HG03378 (cell line): ENCODE data around the gene ALPL.

Experiments
- ATAC-seq: cut with Tn5 transposase; IDR thresholded peaks from one replicate; pipeline ENCODE4 v1.9.1; 2021; ENCODE audit warnings: mild to moderate bottlenecking, moderate library complexity; ENCODE audit not compliant: unreplicated experiment

The ALPL gene

DNA sequence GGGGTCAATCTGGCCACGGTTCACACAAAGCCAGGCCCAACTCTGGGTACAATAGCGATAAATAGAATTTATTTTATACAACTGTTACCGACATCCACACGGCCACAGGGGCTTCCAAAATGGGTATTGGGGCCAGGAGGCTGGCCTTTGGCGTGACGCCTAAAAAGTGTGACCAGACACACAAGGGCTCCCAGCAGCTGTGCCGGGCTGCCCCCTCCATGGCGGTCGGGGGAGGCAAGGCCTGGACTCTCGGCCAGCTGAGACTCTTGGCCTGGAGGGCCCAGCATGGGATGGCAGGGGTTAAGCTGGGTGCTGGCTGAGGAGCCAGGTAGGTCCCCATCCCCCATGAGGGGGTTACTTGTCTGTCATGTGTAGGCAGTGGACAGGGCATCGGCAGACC is 87.0 kb downstream of the ALPL start:
- ATAC-seq = no peak

DNA sequence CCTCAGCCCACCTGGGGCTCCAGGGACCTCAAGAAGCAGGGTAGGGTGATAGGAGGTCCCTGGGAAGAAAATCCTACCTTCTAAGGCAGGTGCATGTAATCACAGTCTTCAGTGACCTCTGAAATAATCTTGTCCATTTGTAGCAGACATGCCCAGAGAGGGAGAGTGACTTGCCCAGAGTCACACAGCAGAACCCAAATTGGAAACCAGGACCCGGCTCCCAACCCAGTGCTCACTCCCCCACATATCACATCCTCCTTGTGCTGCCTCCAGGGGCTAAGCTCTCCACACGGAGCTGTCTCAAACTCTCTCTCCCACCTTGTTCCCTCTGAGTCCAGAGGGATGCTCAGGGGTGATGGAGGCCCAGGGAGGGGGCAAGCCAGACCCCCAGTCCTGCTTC is 87.4 kb downstream of the ALPL start:
- no peak for ATAC-seq

DNA sequence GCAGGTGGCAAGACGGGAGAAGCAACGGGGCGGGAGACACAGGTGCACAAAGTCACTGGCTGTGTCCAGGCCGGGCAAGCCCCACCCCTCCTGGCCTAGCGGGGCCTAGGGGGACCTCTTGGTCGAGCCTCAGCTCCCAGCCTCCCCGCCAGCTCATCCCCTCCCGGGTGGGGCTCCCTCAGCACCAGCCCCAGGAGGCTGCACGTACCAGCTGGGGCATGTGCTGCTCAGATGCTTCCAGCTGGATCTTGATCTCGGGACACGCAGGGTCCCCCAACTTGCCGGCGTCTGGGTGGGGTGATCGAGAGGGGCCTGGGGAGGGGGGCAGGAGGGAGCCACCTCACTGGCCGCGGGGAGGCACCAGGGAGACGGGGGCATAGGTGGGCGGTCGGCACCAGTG is 88.5 kb downstream of the ALPL start:
- no peak for ATAC-seq

DNA sequence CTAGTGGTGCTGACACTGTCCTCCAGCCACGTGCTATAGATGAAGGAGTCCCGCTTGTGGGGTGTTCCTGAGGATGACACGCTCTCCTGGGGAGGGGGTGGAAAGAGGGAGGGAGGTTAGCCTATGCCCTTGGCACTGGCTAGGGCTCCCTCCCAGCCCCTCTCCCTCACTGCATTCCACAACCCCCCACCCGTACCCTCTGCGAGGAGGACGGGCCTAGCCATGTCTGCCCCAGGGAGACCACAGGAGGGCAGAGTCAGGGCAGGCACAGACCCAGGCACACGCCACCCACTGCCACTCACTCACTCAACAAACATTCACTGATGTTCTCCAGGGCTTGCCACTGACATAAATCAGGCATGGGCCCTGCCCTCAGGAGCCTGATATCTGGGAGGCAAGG is 89.2 kb downstream of the ALPL start:
- no peak for ATAC-seq

DNA sequence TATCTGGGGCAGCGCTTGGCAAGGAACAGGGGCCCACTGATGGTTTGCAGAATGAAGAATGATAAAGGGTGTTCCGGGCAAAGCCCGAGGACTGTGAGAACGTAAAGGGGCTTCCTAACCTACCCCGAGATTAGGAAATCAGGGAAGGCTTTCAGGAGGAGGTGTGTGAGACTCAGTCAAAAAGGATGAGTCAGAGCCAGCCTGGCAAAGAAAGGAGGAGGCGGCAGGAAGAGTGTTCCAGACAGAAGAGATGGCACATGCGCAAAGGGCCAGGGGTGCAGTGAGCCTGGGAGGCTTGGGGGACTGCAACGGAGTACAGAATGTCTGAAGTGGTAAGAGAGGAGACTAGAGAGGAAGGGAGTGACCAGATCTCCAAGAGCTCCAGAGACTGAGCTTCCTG is 89.7 kb downstream of the ALPL start:
- ATAC-seq = no peak

DNA sequence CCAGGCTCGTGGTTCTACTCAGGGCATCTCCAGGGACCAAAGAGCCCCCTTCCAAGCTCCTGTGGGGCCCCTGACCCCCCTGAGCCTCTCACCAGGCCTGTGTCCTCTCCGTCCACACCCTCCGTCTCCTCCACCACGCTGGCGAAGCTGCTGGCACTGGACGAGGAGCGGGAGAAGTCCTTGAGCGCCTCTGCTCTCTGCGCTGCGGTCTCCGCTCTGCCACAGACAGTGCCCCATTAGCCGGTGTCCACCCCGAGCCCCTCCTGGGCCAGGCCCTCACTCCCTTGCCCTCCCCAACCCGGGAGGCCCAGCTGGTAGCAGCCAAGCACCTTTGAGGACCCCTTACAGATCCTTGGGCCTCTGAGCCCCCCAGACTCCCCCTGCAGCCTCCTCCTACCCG is 90.2 kb downstream of the ALPL start:
- no peak for ATAC-seq

DNA sequence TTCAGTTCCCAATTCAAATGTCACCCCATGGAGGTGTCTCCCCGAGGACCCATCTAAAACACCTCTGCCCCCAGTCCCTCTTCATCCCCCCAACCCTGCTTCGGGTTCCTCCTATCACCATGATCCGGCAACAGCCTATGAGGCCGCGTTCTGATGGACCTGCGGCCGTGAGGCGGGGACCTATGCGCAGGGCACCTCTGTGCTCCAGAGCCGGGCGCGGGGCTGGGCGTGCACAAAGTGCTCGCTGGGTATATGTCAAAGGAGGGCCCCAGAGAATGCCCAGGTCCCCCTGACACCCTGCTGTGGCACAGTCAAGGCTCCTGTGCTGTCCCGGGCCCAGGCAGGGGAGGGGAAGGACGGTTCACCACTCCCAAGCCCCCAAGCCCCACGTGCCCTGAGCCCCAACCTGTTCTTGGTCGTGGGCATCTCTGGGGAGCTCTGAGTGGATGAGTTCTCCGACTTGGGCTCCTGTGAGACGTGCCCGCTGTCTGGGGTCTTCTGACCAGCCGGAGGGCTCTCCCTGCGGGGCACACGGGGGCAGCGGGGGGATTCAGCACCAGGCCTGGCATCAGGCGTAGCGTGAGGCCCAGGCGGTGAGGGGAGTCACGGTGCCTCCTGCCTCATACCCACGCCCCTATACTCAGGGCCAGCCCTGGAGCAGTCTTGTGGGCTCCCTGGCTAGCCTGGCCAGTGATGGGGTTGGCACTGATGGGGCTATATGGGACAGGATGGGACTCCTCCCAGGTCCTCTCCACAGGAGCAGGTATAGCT is 92.2 kb downstream of the ALPL start:
- ATAC-seq = no peak

DNA sequence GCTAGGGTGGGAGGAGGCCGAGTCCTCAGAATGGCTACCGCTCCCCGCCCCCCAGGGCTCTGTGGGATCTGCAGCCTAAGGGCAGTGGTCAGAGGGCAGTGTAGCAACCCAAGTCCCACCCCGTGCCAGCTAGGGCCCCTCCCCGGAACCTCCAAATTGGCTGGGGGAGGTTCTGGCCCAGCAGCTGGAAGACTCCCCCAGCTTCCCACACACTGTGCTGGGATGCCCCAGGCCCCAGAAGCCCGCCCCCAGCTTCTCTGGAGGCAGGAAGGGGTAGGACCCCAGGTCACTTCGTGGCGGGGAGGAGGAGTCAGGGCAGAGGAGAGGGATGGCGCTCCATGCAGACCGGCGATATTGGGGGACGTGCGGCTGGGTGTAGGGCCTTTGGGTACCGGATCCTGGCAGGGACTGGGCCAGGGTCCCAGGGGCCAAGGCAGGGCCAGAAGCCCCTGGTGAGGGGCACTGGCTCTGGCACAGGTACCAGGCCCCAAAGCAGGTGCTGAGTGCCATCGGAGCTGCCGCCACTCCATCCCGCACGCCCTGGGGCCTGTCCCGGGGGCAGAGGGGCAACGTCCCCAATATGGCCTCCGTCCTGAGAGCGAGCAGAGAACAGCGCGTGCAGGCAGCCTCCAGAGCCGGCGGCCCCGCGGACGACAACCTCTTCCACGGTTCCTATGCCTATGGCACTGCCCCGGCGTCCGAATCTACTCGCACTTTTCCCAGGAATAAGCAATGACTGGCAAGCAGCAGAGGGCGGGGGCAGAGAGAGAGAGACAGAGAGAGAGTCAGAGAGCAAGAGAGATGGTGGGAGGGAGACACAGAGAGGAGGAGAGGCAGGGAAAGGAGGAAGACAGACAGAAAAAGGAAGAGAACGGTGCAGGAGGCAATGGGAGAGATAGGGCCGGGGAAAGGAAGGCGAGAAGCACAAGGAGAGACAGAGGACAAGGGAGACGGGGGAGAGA is 94.2 kb downstream of the ALPL start:
- no peak for ATAC-seq

DNA sequence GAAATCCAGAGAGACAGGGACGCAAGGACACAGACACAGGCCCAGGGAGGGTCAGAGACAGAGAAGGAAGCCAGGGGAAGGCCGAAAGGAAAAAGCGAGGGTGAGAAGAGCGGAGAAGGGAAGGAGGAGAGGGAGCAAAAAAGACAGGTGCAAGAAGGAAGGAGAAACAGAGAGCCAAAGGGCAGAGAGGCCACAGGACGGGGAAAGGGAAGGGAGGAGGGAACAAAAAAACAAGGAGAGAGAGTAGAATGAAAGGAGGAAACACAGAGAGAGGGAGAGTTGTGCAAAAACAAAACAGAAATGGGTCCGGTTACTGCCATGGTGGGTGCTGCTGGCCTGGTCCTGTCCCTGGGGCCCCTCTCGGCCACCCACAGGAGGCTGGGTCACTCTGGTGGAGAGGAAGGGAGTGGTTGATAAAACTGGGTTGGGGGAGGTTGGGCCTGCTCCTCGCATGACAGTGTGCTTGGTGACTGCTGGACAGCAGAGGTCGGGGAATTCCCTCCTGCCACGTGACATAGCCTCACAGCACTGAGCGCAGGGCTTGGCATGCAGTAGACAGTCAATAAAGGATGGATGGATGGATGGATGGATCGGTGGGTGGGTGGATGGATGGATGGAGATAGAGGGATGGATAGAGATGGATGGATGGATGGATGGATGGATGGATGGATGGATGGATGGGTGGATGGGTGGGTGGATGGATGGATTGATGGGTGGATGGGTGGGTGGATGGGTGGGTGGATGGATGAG is 95.2 kb downstream of the ALPL start:
- no peak for ATAC-seq

DNA sequence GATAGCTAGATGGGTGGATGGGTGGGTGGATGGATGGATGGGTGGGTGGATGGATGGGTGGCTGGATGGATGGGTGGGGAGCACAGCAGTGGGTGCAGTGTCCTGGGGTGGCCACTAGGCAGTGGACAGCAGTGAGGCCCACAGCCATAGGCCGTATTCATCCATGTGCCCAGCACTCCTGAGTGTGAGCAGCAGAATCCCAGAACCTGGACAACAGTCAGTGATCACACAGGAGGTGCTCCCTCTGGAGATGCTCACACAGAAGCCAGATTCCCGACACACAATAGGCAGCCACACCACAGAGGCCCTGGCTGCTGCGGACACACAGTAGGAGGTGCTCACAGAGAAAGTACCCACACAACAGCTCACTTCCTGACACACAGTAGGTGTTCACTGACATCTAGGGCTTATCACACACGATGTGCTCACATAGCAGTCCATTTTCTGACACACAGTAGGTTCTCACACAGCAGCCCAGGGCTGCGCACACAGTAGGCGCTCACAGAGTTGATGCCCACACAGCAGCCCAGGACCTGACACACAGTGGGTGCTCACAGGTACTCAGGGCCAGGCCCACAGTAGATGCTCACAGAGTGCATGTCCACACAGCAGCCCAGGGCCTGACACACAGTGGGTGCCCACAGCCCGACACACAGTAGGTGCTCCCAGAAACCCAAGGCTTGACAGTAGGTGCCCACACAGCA is 95.9 kb downstream of the ALPL start:
- ATAC-seq = no peak

DNA sequence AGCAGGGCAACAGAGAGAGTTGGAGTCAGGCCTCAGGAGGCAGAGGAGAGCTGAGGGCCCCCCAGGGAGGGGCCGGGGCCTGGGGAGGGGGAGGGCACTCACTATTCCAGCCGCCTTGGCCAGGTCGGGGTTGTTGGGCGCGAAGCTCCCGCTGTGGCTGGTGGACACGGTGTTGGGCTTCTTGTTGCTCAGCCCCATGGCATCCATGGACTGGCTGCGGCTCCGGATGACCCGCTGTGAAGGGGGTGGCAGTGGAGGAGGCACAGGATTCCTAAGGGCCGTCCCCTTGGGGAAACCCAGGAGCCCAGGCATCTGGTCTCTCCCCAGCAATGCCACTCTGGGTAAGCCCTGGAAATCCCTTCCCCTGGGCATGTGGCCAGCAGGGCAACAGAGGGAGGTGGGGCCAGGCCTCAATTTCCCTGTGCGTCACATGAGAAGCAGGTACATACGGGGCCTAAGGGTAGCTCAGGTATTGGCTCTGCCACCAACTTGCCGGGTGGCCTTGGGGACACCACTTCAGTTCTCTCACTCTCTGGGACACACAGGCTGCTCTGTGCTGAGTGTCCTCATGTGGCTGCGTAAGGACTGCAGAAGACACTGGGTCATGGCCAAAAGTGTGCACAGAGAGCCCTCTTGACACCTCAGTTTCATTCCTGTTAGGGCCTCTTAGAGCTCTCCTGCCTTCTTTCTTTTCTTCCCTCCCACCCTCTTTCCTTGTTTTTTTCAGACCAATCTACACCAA is 96.9 kb downstream of the ALPL start:
- no peak for ATAC-seq

DNA sequence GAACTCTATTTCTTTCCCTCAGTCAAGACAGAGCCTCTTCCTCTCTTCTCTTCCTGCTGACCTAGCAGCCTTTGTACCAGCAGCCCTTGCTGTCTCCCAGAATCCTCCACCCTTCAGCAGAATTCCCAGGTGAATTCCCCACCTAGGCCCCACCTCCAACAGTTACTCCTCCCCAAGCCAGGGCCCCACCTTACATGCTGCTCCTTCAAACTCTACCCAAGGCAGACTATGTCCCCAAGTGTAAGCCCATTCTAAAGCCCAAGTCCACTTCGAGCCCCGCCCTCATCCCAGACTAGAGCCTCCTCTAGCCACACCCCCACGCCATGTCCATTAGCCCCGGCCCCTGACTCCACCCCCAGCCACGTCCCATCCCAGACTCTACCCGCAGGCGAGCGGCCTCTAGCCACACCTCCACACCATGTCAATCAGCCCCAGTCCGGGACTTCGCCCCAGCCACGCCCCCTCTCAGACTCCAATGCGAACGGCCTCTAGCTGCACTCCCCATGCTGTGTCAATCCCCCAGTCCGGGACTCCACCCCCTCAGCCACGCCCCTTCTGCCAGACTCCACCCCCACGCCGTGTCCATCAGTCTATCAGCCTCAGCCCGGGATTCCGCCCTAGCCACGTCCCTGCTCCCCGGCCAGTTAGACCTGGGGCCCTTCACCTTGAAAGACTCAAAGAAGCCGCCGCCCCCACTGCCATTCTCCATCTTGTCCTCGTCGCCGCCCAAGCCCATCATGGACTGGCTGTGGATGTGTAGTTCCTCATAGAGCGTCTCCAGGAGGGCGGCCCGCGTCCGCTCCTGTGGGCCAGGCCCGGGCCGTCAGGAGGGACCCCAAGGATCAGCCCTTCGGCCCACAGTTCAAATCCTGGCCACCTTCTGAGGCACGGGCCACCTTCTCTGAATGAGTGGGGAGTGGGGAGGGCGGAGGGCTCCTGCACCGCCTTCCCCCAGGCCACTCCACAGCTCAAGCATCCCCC is 98.6 kb downstream of the ALPL start:
- no peak for ATAC-seq

DNA sequence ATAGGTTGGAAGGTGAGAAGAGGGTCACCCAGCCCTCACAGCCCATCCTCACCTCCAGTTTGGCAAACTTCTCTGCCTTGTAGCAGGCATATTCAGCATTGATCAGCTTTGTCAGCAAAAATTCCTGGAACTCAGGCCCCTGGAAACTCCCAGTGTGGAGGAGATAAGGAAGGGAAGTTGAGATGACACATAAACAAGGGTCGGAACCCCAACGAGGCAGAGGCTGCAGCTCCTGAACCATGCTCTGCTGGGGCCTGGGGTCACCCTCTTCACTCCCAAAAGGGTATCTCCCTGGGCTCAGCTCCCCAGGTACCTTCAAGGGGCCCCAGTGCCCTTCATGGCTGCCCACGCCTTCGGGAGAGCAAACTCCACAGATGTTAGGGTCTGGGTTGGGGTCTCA is 99.6 kb downstream of the ALPL start:
- ATAC-seq = no peak

DNA sequence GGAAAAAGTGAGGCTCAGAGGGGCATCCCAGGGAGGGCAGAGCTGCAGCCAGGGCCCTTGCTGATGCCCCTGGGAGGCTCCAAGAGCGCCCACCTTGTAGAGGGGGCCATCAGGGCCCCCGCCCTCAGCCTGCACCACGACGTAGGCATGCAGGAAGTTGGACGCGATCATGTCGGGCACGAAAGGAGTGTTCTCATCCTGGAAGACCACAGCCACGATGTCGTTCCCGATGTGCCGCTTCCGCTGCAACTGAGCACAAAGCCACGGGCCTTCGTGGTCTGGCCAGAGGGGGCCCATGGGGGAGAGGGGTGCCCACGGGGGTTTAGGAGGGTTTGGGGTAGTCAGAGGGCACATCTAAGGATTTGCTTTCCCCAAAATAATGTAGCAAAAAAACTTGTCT is 100.8 kb downstream of the ALPL start:
- ATAC-seq = no peak

DNA sequence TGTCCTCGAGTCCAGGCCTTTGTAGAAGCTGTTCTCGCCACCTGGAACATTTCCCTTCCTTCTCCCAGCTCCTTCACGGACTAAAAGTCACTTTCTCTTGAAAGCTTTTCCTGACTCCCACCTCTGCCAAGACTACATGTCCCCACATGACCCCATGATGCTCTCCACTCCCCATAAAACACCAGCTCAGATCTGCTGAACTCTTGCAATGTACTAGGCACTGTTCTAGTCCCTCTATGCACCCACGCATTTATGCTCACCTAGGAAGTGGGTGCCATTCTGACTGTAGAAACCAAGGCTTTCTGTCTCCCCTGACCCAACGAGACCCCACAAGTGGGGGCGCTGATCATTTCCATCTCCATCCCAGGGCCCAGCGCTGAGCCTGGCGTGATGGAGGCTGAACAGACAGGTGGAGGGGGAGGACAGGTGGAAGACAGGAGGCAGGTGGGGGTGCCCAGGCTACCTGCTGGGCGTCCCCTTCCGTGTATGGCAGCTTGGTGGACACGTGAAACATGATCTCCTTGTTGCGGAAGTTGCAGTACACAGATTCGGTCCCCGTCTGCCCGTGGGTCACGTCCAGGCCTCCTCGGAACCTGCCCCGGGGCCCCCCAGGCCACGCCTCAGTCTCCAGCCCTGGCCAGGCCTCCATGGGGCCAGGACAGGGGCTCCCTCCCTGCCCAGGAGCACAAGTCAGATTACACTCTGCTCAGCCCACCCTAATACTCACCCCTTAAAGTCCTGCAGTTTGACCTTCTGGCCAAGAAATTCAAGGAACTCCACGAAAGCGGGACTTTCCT is 102.0 kb downstream of the ALPL start:
- no peak for ATAC-seq

DNA sequence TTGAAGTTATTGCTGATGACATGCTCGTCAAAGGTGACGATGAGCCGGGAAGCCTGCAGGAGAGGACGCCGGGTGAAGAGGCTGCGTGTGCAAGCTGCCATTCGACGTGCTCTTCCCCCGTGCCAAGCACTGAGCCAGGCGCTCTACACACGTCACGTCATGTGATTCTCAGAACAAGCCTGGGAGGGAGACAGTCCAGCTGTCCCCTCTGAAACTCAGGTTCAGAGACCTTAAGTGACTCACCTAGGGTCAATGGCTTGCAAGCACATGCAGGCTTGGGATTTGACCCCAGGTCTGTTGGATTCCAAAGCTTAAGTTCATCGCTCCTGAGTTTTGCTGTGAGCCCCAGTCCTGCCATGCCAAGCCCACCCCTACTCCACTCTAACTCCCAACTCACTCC is 102.8 kb downstream of the ALPL start:
- no peak for ATAC-seq

DNA sequence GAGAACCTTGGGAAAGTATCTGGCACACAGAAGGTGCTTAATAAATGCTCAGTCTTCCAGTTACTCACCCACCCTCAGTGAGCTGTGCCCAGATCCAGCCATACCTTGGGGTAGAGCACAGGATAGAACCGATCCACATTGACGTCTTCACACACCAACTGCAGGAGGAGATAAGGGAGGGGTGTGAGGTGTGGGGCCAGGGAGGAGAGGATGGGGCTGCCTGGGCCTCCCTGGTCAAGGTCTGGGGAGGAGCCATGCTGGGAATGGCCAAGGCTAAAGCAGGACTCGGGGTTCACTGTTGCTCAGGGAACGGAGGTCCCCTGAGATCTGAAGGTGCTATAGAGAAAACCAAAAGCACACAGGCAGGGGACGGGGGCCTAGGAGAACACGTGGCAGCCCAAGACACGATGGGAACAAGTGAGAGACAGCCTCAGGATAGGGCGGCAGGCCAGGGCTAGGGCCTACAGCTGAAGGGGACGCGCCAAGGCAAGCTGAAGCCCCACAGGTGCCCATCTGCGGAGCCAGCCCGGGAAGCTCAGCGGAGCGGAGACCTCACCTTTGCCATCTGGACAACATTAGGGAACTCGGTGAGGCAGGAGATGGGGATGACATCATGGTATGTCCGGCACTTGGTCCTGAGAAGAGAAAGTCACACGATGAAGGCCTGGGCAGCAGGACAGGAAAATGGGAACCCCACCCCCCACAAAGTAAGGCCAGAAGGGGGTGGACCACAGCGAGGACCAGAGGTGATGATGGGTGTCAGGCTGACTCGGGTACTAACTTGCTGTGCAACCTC is 104.0 kb downstream of the ALPL start:
- ATAC-seq = no peak
